SU-DHL-6 (cell line): ENCODE measurements around the gene MARCO.

Source experiments
- H2AFZ ChIP-seq: fragments of 200-600 bp; sonication (generic); 2 replicates; pipeline ENCODE4 v1.6.1; 2014; ENCODE audit warnings: low read depth, mild to moderate bottlenecking, moderate library complexity, mixed read lengths, antibody characterized with exemption, low read length; ENCODE audit not compliant: severe bottlenecking
- H3F3A ChIP-seq: fragments of 200-600 bp; shearing (Covaris generic); 2 replicates; pipeline ENCODE4 v1.6.0; 2016; ENCODE audit warnings: antibody characterized with exemption, mild to moderate bottlenecking; ENCODE audit not compliant: insufficient read depth
- H3K27ac ChIP-seq: fragments of 200-600 bp; sonication (generic); 2 replicates; pipeline ENCODE4 v1.5.1; 2016; ENCODE audit warnings: low read depth, mild to moderate bottlenecking, low read length, moderate library complexity, mixed read lengths
- H3K27me3 ChIP-seq: fragments of 200-600 bp; sonication (generic), shearing (Covaris generic); 2 replicates; pipeline ENCODE4 v1.6.0; 2014; ENCODE audit warnings: mild to moderate bottlenecking, low read length
- H3K36me3 ChIP-seq: fragments of 200-600 bp; sonication (generic); 2 replicates; pipeline ENCODE4 v1.6.1; 2014; ENCODE audit warnings: mild to moderate bottlenecking, low read length, mixed read lengths
- H3K4me2 ChIP-seq: fragments of 300-600, 200-600 bp; shearing (Covaris generic), sonication (generic); 2 replicates; pipeline ENCODE4 v1.6.0; 2014; ENCODE audit warnings: low read length, low read depth, mild to moderate bottlenecking; ENCODE audit not compliant: poor library complexity, severe bottlenecking
- H3K4me3 ChIP-seq: fragments of 200-600 bp; sonication (generic); 2 replicates; pipeline ENCODE4 v1.5.1; 2014; ENCODE audit warnings: antibody characterized with exemption, low read length, mild to moderate bottlenecking, mixed read lengths; ENCODE audit not compliant: insufficient read depth, poor library complexity, severe bottlenecking
- H3K79me2 ChIP-seq: fragments of 200-600 bp; sonication (generic); 2 replicates; pipeline ENCODE4 v1.6.1; 2014; ENCODE audit warnings: mild to moderate bottlenecking, low read length, moderate library complexity; ENCODE audit not compliant: insufficient read depth
- H3K9ac ChIP-seq: fragments of 200-600 bp; sonication (generic); 2 replicates; pipeline ENCODE4 v1.7.0; 2014; ENCODE audit warnings: mild to moderate bottlenecking, low read length
- H3K9me2 ChIP-seq: fragments of 200-600 bp; sonication (generic); replicated peaks from 2 replicates; pipeline ENCODE4 v1.6.1; 2014; ENCODE audit warnings: low read length; ENCODE audit not compliant: insufficient read depth
- H3K9me3 ChIP-seq: fragments of 200-600 bp; sonication (generic); 2 replicates; pipeline ENCODE4 v1.6.1; 2014; ENCODE audit warnings: low read length, mixed read lengths; ENCODE audit not compliant: insufficient read depth
- H4K20me1 ChIP-seq: fragments of 200-600 bp; sonication (generic); 2 replicates; pipeline ENCODE4 v1.6.1; 2014; ENCODE audit warnings: low read depth, mild to moderate bottlenecking, antibody characterized with exemption, low read length, moderate library complexity, mixed read lengths
- EZH2phosphoT487 ChIP-seq: fragments of 200-600 bp; sonication (generic), shearing (Covaris generic); conservative IDR thresholded peaks from 2 replicates; pipeline ENCODE4 v1.6.1; 2018; ENCODE audit warnings: mild to moderate bottlenecking, antibody characterized with exemption, low read length, moderate library complexity, mixed read lengths
- TF ChIP-seq, protein P1 (sequence below): fragments of 200-600 bp; sonication (generic); IDR thresholded peaks from one replicate; pipeline ENCODE4 v1.5.1; 2017; ENCODE audit warnings: antibody characterized with exemption, mild to moderate bottlenecking, low read length, moderate library complexity; ENCODE audit not compliant: insufficient read depth, poor library complexity, severe bottlenecking

MARCO gene

GRCh38 chr2:118991554-118991953, 49.6 kb downstream of the MARCO start:
- no peak overlapping the region for H3K27ac ChIP-seq
- H2AFZ ChIP-seq = no peak overlapping the region
- H3K9ac ChIP-seq = no peak overlapping the region
- no peak overlapping the region for H3K4me3 ChIP-seq
- H3K36me3 ChIP-seq = no peaks in the 10 kb centered on the region
- H3K9me3 ChIP-seq = no peaks in the 10 kb centered on the region
- no peaks in the 10 kb centered on the region for H3K27me3 ChIP-seq
- no peaks in the 10 kb centered on the region for H3F3A ChIP-seq
- H3K4me2 ChIP-seq = no peak overlapping the region
- H4K20me1 ChIP-seq = no peaks in the 10 kb centered on the region
- H3K9me2 ChIP-seq = no peaks in the 10 kb centered on the region
- TF ChIP-seq EZH2phosphoT487 = no peak
- no peaks in the 10 kb centered on the region for H3K79me2 ChIP-seq

GRCh38 chr2:118992740-118993391, 50.9 kb downstream of the MARCO start:
- Histone ChIP-seq H3K4me3 (no peak overlapping the region), H3K36me3 (no peaks in the 10 kb centered on the region)

DNA sequence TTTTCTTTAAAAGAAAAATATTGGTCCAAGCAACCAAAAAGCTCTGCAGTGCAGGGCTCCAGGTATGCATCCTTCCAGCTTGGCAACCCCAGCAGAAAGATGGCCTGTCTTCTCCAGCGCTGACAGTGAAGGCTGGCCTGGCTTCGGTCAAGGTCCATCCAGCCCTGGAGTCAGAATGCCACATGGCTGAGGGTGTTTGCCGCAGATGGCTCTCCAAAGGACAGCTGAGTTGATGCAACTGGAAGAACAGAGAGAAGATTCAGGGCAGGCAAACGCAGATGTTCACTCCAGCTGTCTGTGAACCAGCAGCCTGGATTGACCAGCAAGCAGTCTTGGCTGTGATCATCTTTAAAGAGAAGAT, 51.4 kb downstream of the MARCO start:
- Histone ChIP-seq H3K36me3 (no peaks in the 10 kb centered on the region), H3K4me3 (no peak overlapping the region), H3K9me2 (no peaks in the 10 kb centered on the region), H3K27me3 (no peaks in the 10 kb centered on the region), H4K20me1 (no peaks in the 10 kb centered on the region), H3K27ac (no peak overlapping the region), H3K9me3 (no peaks in the 10 kb centered on the region), H3K79me2 (no peaks in the 10 kb centered on the region), H3F3A (no peaks in the 10 kb centered on the region), H3K9ac (no peak overlapping the region), H3K4me2 (no peak overlapping the region), H2AFZ (no peak overlapping the region)
- TF ChIP-seq, protein P1, sequence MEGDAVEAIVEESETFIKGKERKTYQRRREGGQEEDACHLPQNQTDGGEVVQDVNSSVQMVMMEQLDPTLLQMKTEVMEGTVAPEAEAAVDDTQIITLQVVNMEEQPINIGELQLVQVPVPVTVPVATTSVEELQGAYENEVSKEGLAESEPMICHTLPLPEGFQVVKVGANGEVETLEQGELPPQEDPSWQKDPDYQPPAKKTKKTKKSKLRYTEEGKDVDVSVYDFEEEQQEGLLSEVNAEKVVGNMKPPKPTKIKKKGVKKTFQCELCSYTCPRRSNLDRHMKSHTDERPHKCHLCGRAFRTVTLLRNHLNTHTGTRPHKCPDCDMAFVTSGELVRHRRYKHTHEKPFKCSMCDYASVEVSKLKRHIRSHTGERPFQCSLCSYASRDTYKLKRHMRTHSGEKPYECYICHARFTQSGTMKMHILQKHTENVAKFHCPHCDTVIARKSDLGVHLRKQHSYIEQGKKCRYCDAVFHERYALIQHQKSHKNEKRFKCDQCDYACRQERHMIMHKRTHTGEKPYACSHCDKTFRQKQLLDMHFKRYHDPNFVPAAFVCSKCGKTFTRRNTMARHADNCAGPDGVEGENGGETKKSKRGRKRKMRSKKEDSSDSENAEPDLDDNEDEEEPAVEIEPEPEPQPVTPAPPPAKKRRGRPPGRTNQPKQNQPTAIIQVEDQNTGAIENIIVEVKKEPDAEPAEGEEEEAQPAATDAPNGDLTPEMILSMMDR = no peak
- no peak for TF ChIP-seq EZH2phosphoT487

More at GRCh38 chr2:118992740-118993391, 50.9 kb downstream of the MARCO start:
- Histone ChIP-seq H3K27me3 (no peaks in the 10 kb centered on the region), H2AFZ (no peak overlapping the region), H3K79me2 (no peaks in the 10 kb centered on the region), H3K9ac (no peak overlapping the region), H3K27ac (no peak overlapping the region), H3K9me3 (no peaks in the 10 kb centered on the region), H4K20me1 (no peaks in the 10 kb centered on the region), H3F3A (no peaks in the 10 kb centered on the region), H3K4me2 (no peak overlapping the region), H3K9me2 (no peaks in the 10 kb centered on the region)
- TF ChIP-seq EZH2phosphoT487 = no peak
- TF ChIP-seq, protein P1 = no peak

GRCh38 chr2:118994172-118994700, 52.2 kb downstream of the MARCO start:
- Histone ChIP-seq H3K27me3 (no peaks in the 10 kb centered on the region), H4K20me1 (no peaks in the 10 kb centered on the region), H3K9me3 (no peaks in the 10 kb centered on the region), H3K27ac (no peak overlapping the region), H2AFZ (no peak overlapping the region), H3K4me3 (no peak overlapping the region), H3K9me2 (no peaks in the 10 kb centered on the region), H3K4me2 (no peak overlapping the region), H3K79me2 (no peaks in the 10 kb centered on the region), H3K9ac (no peak overlapping the region), H3F3A (no peaks in the 10 kb centered on the region), H3K36me3 (no peaks in the 10 kb centered on the region)
- TF ChIP-seq, protein P1 = no peak
- TF ChIP-seq EZH2phosphoT487 = no peak
